Measurements from ENCODE around the gene IL36RN.

DNA sequence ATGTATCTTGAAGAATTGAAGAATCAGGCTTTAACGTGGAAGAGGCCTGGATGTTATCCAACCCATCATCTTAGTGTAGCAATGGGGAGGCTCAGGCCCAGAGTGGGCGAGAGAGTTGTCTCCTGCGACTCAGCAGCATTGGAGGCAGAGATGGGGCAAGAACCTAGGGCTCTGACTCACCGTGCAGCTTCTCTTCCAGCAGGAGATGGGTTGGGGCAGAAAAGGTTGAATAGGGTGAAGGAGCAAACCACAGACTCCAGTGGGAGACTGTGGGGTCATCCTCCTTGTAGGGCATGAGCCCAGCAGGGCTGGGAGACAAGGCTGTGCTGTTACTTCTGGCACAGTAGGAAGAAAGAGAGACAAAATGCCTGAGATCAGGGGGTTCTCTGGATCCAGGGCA, 1.4 kb downstream of the IL36RN start:
- TF ChIP-seq, protein P1, sequence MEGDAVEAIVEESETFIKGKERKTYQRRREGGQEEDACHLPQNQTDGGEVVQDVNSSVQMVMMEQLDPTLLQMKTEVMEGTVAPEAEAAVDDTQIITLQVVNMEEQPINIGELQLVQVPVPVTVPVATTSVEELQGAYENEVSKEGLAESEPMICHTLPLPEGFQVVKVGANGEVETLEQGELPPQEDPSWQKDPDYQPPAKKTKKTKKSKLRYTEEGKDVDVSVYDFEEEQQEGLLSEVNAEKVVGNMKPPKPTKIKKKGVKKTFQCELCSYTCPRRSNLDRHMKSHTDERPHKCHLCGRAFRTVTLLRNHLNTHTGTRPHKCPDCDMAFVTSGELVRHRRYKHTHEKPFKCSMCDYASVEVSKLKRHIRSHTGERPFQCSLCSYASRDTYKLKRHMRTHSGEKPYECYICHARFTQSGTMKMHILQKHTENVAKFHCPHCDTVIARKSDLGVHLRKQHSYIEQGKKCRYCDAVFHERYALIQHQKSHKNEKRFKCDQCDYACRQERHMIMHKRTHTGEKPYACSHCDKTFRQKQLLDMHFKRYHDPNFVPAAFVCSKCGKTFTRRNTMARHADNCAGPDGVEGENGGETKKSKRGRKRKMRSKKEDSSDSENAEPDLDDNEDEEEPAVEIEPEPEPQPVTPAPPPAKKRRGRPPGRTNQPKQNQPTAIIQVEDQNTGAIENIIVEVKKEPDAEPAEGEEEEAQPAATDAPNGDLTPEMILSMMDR (conservative IDR thresholded peaks at IDR 0.05) = no peak
- no peak for TF ChIP-seq ZFX (IDR thresholded peaks at IDR 0.05)

Data from C4-2B (cell line).